Right atrium auricular region (tissue), 2 donors: ENCODE results near the gene CXCR5. TPM values are rescaled to one million over a fixed set of nuclear protein-coding genes. Genes with fewer than 3 reads are reported as not detected.
A peak's percentile ranks its signal among the peaks of the same experiment; 100 is the strongest.

Experiments used
- DNase-seq: peaks from one replicate; pipeline ENCODE4 v3.0.0-alpha.2; 2019; ENCODE audit warnings: low spot score
- H3K27ac ChIP-seq, 2 donors: fragments of 200-600 bp; sonication (generic); 1 replicate in 1 of 2; 2 replicates in 1 of 2; pipeline ENCODE4 v1.5.1; 2016 to 2019
- H3K27me3 ChIP-seq, 2 donors: fragments of 200-600 bp; sonication (generic); one replicate each; pipeline versions ENCODE4 v1.5.1 to v1.6.0; 2017 to 2019
- H3K36me3 ChIP-seq: fragments of 200-600 bp; sonication (generic); one replicate; pipeline ENCODE4 v1.5.1; 2016
- H3K4me1 ChIP-seq, 2 donors: fragments of 200-600 bp; sonication (generic); one replicate each; pipeline versions ENCODE4 v1.5.1 to v1.6.0; 2017 to 2019
- H3K4me3 ChIP-seq, 2 donors: fragments of 200-600 bp; sonication (generic); 1 replicate in 1 of 2; 2 replicates in 1 of 2; pipeline ENCODE4 v1.5.1; 2017 to 2019; ENCODE audit warnings: mild to moderate bottlenecking in 1 of 2, moderate library complexity in 1 of 2
- H3K9me3 ChIP-seq, 2 donors: fragments of 200-600 bp; sonication (generic); one replicate each; pipeline ENCODE4 v1.5.1; 2019
- total RNA-seq, 2 donors: library from RNA; depleted of rRNA; stranded (reverse); fragments of >200 nt; gene quantifications; one replicate each; pipeline ENCODE4 v1.1.0, GENCODE V29; 2016
- TF ChIP-seq, protein P1 (sequence below), 2 donors: fragments of 200-600 bp; sonication (generic); IDR thresholded peaks; one replicate each; pipeline ENCODE4 v1.5.1; 2019; ENCODE audit warnings: antibody characterized with exemption in 2 of 2

The CXCR5 gene
- total RNA-seq, 2 donors from 2014 or later = 0.16 TPM; not detected in 1

DNA sequence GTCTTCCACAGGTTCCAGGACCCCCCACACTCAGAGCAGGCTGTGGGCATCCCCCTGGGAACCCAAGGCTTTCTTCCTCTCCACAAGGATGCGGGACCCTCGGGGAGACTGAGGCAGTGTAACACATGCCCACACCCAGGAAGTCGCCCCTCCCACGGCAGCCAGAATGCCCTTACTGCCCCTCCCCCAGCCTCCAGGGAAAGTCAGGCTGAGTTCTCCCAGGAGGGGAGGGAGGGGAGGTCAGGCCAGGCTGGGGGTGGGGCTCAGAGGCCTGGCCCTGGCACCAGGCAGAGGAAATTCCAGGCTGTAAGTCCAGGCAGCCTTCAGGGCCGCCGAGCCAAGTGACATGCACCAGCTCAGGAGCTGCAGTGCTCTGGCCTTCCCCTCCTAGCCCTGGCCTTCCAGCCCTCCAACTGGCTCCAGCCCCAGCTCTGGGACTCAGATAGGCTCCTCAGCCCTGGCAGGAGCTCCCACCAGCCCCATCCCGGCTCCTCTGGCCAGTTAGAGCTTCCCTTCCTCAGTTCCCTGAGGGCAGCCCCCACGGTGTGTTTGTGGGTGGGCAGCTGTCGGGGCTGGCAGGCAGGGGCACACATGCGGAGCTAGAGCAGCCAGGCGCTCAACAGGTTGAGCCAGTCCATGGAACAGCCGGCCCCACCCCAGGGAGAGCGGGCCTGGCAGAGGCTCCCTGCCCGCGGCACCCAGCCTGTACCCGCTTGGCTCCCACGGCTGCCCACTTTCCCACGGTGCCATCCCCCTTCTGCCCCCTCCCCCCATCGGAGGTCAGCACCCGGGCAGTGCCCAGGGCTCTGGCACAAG is 38.4 kb downstream of the CXCR5 start:
- Histone ChIP-seq H3K27ac (peak overlapping the region; percentile 94 to 98), H3K9me3 (no peaks in the 10 kb centered on the region), H3K27me3 (no peaks in the 10 kb centered on the region), H3K4me1 (peaks cover 0 to 80% of the 10 kb centered on the region in 2 donors), H3K36me3 (no peaks in the 10 kb centered on the region), H3K4me3 (peak overlapping the region; percentile 91 to 97)
- TF ChIP-seq, protein P1, sequence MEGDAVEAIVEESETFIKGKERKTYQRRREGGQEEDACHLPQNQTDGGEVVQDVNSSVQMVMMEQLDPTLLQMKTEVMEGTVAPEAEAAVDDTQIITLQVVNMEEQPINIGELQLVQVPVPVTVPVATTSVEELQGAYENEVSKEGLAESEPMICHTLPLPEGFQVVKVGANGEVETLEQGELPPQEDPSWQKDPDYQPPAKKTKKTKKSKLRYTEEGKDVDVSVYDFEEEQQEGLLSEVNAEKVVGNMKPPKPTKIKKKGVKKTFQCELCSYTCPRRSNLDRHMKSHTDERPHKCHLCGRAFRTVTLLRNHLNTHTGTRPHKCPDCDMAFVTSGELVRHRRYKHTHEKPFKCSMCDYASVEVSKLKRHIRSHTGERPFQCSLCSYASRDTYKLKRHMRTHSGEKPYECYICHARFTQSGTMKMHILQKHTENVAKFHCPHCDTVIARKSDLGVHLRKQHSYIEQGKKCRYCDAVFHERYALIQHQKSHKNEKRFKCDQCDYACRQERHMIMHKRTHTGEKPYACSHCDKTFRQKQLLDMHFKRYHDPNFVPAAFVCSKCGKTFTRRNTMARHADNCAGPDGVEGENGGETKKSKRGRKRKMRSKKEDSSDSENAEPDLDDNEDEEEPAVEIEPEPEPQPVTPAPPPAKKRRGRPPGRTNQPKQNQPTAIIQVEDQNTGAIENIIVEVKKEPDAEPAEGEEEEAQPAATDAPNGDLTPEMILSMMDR (IDR thresholded peaks at IDR 0.05) = no peak
- peak; percentile 93 for DNase-seq

DNA sequence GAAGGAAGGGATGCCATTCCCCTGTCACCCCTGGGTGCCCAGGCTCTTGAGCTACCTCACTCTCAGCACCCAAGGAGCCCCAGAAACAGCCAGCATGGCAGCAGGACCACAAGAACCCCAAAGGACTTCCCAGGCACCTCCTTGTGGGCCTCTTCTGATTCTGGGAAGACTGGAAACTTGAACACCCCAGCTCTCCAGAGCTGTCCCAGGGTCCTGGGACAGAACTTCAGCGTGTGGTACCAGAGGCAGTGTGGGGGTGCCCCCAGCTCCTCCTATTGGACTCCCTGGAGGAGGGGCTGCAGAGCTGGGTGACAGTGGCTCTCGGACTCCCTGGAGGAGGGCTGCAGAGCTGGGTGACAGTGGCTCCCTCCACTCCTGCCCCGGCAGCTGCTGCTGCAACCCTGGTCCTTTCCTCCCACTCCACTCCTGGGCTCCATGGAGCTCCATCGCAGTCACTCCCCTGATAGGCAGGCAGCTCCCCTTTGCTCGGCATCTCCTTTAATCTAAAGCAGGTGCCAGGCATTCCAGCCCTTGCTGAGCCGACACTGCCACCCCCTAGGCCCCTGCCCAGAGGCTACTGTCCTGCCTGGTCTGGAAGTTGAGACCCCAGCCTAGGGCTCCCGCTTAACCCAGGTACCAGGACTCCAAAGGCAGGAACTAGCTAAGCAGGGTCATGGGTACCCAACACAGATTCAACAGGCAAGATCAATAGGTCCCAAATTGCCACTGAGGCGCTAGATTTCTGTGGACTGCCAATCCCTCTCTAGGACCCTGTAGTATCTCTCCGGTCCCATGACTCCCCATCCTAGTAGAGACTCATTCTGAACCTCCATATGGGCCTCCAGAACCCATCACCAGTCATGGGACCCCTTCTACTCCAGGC is 39.3 kb downstream of the CXCR5 start:
- TF ChIP-seq, protein P1 (IDR thresholded peaks at IDR 0.05) = no peak
- no peaks in the 10 kb centered on the region for H3K36me3 ChIP-seq
- peaks cover 0 to 79% of the 10 kb centered on the region in 2 donors for H3K4me1 ChIP-seq
- H3K27me3 ChIP-seq = no peaks in the 10 kb centered on the region
- no peak for DNase-seq
- H3K27ac ChIP-seq = peak overlapping the region; percentile 94 to 98
- no peaks in the 10 kb centered on the region for H3K9me3 ChIP-seq
- peak overlapping the region; percentile 91 to 97 for H3K4me3 ChIP-seq

DNA sequence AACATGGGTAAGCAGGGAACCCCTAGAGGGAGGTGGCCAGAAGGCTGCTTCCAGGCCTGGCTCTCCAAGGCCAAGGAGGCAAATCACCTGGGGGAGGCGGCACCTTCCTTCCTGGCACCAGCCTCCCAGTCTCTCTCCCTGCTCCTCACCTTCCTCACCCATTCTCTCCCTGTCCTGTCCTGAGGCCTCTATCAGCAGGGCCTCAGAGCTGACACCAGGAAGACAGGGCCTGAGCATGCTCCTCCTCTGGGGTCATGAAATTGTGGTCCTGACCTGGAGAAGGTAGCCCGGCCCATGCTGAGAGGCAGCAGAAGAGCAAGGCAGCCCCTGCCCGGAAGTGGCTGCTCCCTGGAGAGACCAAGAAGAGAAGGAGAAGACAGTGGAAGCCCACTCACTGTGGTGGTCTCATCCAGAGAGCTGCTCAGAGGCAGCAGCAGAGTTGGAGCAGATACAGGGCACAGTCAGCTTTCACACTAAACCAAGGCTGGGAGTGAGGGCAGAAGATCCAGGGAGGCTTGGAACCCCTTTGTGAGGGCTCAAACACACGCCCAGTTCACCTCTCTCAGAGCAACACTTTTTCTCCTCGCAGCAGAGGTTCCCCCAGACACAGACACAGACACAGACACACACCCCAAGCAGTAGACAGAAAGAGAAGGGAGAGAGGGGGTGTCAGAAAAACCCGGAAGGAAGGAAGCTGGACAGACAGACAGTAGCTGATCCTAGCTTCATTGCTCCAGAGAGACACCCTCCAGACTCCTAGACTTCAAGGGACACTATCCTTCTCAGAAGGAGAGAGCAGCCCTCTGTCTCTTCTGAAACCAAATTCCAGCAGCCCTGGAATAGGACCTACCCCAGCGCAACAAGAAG is 40.3 kb downstream of the CXCR5 start:
- no peak for DNase-seq
- no peaks in the 10 kb centered on the region for H3K36me3 ChIP-seq
- TF ChIP-seq, protein P1 (IDR thresholded peaks at IDR 0.05) = no peak
- H3K27ac ChIP-seq = peak overlapping the region; percentile 94 to 98
- H3K4me3 ChIP-seq = peak overlapping the region; percentile 91 to 97
- no peaks in the 10 kb centered on the region for H3K27me3 ChIP-seq
- no peaks in the 10 kb centered on the region for H3K9me3 ChIP-seq
- peaks cover 0 to 74% of the 10 kb centered on the region in 2 donors for H3K4me1 ChIP-seq

DNA sequence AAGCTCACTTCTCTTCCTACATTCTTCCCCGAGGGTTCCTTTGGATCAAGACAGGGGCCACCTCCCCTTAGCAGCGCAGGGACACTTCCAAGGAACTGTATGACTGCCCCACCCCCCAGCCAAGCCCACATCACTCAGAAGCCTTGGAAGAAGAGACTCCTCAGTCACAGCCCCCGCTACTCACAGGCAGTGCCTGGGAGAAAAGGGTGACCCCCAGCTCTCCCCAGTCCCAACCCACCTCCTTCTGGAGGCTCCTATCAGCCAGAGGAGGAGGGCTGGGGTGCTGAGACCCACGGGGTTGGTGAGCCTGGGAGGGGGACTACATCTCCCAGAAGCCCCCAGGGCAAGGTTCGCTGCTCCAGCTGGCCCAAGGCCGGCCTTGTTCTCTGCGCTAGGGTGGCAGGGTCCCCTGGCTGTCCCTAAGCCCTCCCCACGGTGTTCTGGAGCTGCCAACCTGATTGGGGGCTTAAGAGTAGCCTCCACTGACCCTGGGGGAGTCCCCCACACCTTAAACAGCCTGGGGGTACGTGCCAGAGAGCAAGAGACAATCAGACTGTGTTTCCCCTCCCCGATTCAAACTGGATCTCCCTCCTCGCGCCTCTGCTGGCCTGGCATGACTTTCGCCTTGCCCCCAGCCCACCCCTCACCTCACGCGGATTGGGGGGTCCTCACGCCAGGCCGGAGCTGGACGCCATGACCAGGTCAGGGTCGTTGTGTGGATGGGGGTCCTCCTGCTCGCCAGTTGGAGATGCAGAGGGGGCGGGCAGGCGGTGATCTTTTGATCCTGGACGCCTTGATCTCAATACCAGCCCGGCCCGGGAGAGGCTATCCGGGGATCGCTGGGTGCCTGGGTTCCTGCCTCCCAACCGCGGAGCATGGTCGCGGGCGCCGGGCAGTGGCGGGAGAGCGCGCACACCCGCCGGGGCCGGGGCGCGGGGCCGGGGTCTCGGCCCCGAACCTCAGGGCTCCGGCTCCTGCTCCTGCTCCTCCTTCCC is 41.2 kb downstream of the CXCR5 start:
- H3K27me3 ChIP-seq = no peaks in the 10 kb centered on the region
- H3K27ac ChIP-seq = peak overlapping the region; percentile 94 to 98
- TF ChIP-seq, protein P1 (IDR thresholded peaks at IDR 0.05) = no peak
- no peaks in the 10 kb centered on the region for H3K9me3 ChIP-seq
- peaks cover 0 to 69% of the 10 kb centered on the region in 2 donors for H3K4me1 ChIP-seq
- no peak for DNase-seq
- peak overlapping the region; percentile 91 to 97 for H3K4me3 ChIP-seq
- H3K36me3 ChIP-seq = no peaks in the 10 kb centered on the region
